ENCODE measurements around the gene HPCAL1. TPM values are rescaled to one million over a fixed set of nuclear protein-coding genes. Genes with fewer than 3 reads are reported as not detected.

HPCAL1 gene
- total RNA-seq, 2 experiments from 2014 or later = 100 to 105 TPM

- Mint-ChIP-seq H3K27ac (no peak overlapping the region), H3K9me3 (no peaks in the 10 kb centered on the region), H3K4me3 (no peak overlapping the region), H3K4me1 (peaks cover 57% of the 10 kb centered on the region), H3K27me3 (no peaks in the 10 kb centered on the region), H3K36me3 (peaks cover 23% of the 10 kb centered on the region)
- DNase-seq = no peak
Measured at GRCh38 chr2:10347562-10347948, 44.9 kb downstream of the HPCAL1 start.

GRCh38 chr2:10348891-10349290, 46.2 kb downstream of the HPCAL1 start:
- DNase-seq = no peak
- Mint-ChIP-seq H3K27ac (no peak overlapping the region), H3K4me3 (no peak overlapping the region), H3K4me1 (peaks cover 60% of the 10 kb centered on the region), H3K27me3 (no peaks in the 10 kb centered on the region), H3K9me3 (no peaks in the 10 kb centered on the region), H3K36me3 (peaks cover 23% of the 10 kb centered on the region)

GRCh38 chr2:10350761-10351160, 48.1 kb downstream of the HPCAL1 start:
- Mint-ChIP-seq H3K27ac (peak overlapping the region; percentile 49), H3K36me3 (peaks cover 31% of the 10 kb centered on the region), H3K27me3 (no peaks in the 10 kb centered on the region), H3K4me3 (no peak overlapping the region), H3K4me1 (peaks cover 60% of the 10 kb centered on the region), H3K9me3 (no peaks in the 10 kb centered on the region)
- DNase-seq = no peak

GRCh38 chr2:10352361-10352760, 49.7 kb downstream of the HPCAL1 start:
- H3K4me3 Mint-ChIP-seq = no peak overlapping the region
- no peaks in the 10 kb centered on the region for H3K27me3 Mint-ChIP-seq
- H3K4me1 Mint-ChIP-seq = peaks cover 63% of the 10 kb centered on the region
- DNase-seq = no peak
- peaks cover 33% of the 10 kb centered on the region for H3K36me3 Mint-ChIP-seq
- peak overlapping the region; percentile 52 for H3K27ac Mint-ChIP-seq
- H3K9me3 Mint-ChIP-seq = no peaks in the 10 kb centered on the region

DNA sequence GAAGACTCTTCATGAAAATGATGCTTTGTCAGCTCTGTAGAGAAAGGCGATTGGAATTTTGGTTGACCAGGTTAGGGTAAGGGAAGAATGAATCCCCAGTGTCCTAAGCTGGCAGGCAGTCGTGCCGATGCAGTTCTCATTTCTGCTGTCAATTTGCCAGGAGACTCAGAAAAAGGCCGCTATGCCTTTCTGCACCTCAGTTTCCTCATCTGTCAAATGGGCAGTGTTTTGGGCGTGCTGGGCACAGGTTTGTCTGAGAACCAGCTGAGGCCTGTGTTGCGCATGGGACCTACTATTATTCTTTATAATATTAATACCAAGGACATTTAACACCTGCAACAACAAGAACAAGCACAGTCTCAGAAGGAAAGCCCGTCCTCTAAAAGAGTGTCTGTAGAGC, 50.3 kb downstream of the HPCAL1 start:
- no peak for DNase-seq
- Mint-ChIP-seq H3K27ac (no peak overlapping the region), H3K36me3 (peaks cover 31% of the 10 kb centered on the region), H3K27me3 (no peaks in the 10 kb centered on the region), H3K4me3 (no peak overlapping the region), H3K9me3 (no peaks in the 10 kb centered on the region), H3K4me1 (peaks cover 64% of the 10 kb centered on the region)

DNA sequence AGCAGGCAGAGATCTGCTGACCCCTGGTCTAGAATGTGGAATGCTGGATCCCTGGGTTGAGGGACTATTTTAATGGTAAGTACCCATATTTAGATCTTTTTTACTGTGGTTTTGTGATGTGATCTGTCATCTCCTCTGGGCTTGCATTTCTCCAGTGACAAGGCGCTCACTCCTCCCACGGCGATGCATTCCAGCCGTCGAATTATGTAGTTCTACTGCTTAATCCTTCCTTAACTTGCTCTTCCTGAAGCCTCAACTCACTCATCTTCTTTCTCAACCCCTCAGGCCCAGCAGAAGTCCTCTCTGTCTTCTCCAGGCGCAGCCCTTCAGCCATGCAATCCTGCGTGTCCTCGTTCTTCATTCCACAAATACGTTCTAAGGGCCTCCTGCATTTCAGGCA, 51.2 kb downstream of the HPCAL1 start:
- Mint-ChIP-seq H3K4me1 (peaks cover 63% of the 10 kb centered on the region), H3K36me3 (peaks cover 31% of the 10 kb centered on the region), H3K9me3 (no peaks in the 10 kb centered on the region), H3K27me3 (no peaks in the 10 kb centered on the region), H3K4me3 (no peak overlapping the region), H3K27ac (peak overlapping the region; percentile 22)
- no peak for DNase-seq

DNA sequence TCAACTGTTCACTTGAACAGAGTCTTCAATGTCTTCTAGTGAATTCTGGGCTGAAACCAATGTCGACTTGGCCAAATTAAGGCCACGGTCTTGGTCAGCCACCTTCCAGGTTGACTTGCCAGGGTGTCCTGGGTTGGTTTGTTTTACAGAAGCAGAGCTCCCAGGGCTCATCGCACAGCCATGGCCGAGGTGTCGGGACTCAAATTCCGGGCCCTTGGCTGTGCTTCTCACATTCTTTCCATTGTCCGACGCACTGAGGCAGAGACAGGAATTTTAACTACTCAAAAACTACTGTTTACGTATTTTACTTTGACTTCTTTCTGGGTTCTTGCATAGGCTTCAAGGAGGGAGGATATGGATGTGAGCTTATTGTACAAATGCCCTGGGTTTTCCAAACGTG, 51.7 kb downstream of the HPCAL1 start:
- Mint-ChIP-seq H3K27ac (no peak overlapping the region), H3K4me1 (peaks cover 59% of the 10 kb centered on the region)

DNA sequence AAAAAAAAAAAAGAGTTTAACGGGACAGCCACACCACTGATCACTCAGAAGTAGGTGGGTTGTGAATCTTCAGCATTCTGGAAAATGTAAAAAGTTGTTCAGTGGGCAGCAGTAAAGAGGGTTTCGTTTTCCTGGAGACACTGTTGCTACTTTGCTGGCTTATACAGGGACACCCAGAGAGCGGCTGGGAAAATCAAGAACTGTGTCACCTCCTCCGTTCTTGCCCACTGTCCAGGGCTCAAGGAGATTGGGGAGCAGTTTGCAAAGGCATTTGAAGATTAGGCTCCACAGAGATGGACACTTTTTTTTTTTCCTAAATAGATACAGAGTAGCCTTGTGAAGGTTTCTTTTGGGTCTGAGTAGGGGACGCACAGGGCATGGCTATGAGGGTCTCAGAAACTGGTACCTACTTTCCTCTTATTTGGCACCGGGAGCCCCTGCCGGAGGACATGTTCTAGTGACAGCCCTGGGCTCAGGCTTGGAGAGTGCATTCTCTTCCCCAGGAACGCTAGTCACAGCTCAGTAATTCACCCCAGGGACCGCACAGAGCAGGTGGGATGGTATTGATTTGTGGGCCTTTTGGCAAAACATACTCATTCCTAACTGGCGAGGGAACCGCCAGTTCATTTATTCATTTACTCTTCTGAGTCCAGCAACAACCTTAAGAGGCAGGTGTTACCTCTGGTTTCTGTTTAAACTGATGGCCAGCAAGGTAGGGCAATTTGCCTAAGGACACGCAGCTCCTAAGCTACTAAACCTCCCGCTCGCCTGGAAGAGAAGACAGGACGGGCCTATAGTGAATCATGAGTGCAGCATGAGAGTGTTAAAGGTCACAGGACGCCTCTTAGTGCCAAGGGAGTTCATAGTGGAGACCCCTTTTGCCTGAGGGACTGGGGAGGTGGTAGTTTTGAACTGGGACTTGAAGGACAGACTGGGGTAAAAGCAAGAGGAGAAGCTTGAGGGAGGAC, 53.1 kb downstream of the HPCAL1 start:
- peaks cover 21% of the 10 kb centered on the region for H3K36me3 Mint-ChIP-seq
- H3K27ac Mint-ChIP-seq = peak overlapping the region; percentile 13
- no peak for DNase-seq
- H3K4me1 Mint-ChIP-seq = peaks cover 54% of the 10 kb centered on the region
- no peak overlapping the region for H3K4me3 Mint-ChIP-seq
- no peaks in the 10 kb centered on the region for H3K9me3 Mint-ChIP-seq
- H3K27me3 Mint-ChIP-seq = no peaks in the 10 kb centered on the region

More for the DNA sequence above, 51.7 kb downstream of the HPCAL1 start:
- no peak for DNase-seq
- H3K4me3 Mint-ChIP-seq = no peak overlapping the region
- H3K9me3 Mint-ChIP-seq = no peaks in the 10 kb centered on the region
- peaks cover 31% of the 10 kb centered on the region for H3K36me3 Mint-ChIP-seq
- no peaks in the 10 kb centered on the region for H3K27me3 Mint-ChIP-seq

DNA sequence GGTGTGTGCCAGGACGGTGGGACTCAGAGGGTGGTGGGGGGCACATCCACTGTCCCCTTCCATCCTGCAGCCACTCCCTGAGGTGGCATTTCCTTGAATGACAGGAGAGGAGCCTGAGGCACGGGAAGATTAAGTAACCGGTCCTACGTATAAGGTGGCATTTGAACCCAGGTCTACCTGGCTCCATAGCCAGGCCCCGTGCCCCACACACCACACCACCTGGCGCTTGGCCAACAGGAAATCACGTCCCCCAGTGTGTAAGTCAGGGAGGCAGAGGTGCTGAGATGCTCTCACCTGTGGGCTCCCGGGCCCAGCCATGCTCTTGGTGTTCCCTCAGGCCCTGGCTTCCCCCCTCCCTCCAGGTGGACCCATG, 53.7 kb downstream of the HPCAL1 start:
- no peak overlapping the region for H3K27ac Mint-ChIP-seq
- H3K27me3 Mint-ChIP-seq = no peaks in the 10 kb centered on the region
- peaks cover 16% of the 10 kb centered on the region for H3K36me3 Mint-ChIP-seq
- DNase-seq = no peak
- H3K4me3 Mint-ChIP-seq = no peak overlapping the region
- H3K4me1 Mint-ChIP-seq = peaks cover 50% of the 10 kb centered on the region
- no peaks in the 10 kb centered on the region for H3K9me3 Mint-ChIP-seq

- peaks cover 43% of the 10 kb centered on the region for H3K4me1 Mint-ChIP-seq
- no peaks in the 10 kb centered on the region for H3K9me3 Mint-ChIP-seq
- peaks cover 11% of the 10 kb centered on the region for H3K36me3 Mint-ChIP-seq
- no peaks in the 10 kb centered on the region for H3K27me3 Mint-ChIP-seq
- no peak overlapping the region for H3K4me3 Mint-ChIP-seq
- H3K27ac Mint-ChIP-seq = no peak overlapping the region
- DNase-seq = no peak
Measured at GRCh38 chr2:10357193-10358169, 54.8 kb downstream of the HPCAL1 start.

DNA sequence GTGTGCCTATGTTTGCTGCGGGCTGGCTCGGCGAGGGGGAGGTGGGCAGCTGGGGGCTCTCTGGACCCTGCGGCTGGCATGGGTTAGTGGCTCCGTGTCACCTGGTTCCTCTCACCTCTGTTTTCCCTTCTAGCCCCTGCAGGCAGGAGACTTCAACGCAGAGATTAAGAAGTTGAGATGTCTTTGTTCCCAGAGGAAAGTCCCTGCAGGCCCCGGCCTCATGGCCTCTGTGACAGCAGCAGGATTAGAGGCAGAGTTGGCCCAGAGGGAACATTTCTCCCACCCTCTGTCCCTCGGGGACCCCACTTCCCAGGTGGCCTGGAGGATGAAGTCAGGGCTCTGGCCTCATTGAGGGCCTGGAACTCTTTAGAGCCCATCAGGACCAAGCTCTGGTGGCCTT, 56.5 kb downstream of the HPCAL1 start:
- peaks cover 8% of the 10 kb centered on the region for H3K36me3 Mint-ChIP-seq
- H3K27me3 Mint-ChIP-seq = no peaks in the 10 kb centered on the region
- no peak overlapping the region for H3K27ac Mint-ChIP-seq
- H3K4me1 Mint-ChIP-seq = peaks cover 41% of the 10 kb centered on the region
- H3K4me3 Mint-ChIP-seq = no peak overlapping the region
- H3K9me3 Mint-ChIP-seq = no peaks in the 10 kb centered on the region
- no peak for DNase-seq

DNA sequence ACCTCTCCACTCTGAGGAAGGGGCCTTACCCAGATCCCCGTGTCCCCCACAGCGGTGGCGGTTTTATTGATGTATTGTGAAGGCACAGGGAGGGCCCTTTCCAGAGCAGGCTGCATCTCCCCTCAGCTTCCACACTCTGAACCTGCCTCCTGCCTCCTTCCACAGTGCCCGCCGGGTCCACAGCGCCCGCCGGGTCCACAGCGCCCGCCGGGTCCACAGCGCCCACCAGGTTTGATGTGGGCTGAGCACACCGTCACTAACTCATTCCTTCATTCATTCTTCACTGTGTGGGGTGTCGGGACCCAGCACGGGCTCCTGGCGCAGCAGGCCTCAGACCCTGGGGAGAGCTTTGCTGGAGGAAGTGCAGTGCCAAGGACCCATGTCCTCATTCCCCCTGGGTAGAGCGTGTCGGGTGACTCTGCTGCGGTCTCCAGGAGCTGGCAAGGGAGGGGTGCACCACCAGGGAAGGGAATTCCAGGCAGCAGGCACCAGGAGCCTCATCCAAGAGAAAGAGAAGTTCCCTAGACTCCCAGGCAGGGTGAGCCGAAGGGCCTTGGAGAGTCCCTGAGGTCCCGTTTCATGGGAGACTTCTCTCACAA, 57.1 kb downstream of the HPCAL1 start:
- DNase-seq = no peak
- no peak overlapping the region for H3K4me3 Mint-ChIP-seq
- H3K4me1 Mint-ChIP-seq = peaks cover 40% of the 10 kb centered on the region
- no peaks in the 10 kb centered on the region for H3K27me3 Mint-ChIP-seq
- H3K9me3 Mint-ChIP-seq = no peaks in the 10 kb centered on the region
- H3K27ac Mint-ChIP-seq = no peak overlapping the region
- peaks cover 3% of the 10 kb centered on the region for H3K36me3 Mint-ChIP-seq

GRCh38 chr2:10360460-10360849, 57.8 kb downstream of the HPCAL1 start:
- Mint-ChIP-seq H3K36me3 (peaks cover 2% of the 10 kb centered on the region), H3K4me1 (peaks cover 41% of the 10 kb centered on the region), H3K9me3 (no peaks in the 10 kb centered on the region), H3K4me3 (no peak overlapping the region), H3K27ac (no peak overlapping the region), H3K27me3 (no peaks in the 10 kb centered on the region)
- no peak for DNase-seq

GRCh38 chr2:10360850-10361588, 58.3 kb downstream of the HPCAL1 start:
- Mint-ChIP-seq H3K4me1 (peaks cover 35% of the 10 kb centered on the region), H3K9me3 (no peaks in the 10 kb centered on the region), H3K27ac (no peak overlapping the region), H3K4me3 (no peak overlapping the region), H3K27me3 (no peaks in the 10 kb centered on the region), H3K36me3 (peaks cover 2% of the 10 kb centered on the region)
- no peak for DNase-seq

All from activated naive CD8-positive, alpha-beta T cell treated with anti-CD3 and anti-CD28 coated beads for 36 hours (primary cell).